PFSK-1 (cell line): ENCODE data around the gene IL10RB.

ENCODE experiments used
- FOXP2 ChIP-seq: optimal IDR thresholded peaks from 2 replicates; pipeline ENCODE3; 2011; ENCODE audit warnings: borderline replicate concordance, control low read depth, inconsistent platforms; ENCODE audit not compliant: insufficient read depth; ENCODE audit errors: extremely low read length, extremely low read depth
- POLR2AphosphoS5 ChIP-seq: IDR thresholded peaks from 2 replicates; pipeline ENCODE4 v1.6.1; 2012; ENCODE audit warnings: low read depth, mild to moderate bottlenecking, control low read depth, low read length, moderate library complexity
- REST ChIP-seq, 2 experiments: IDR thresholded peaks; 2 replicates each; pipeline versions ENCODE4 v1.6.1 to v1.8.0; 2011 to 2012; ENCODE audit warnings: low read depth in 2 of 2, low read length in 2 of 2, control low read depth in 1 of 2, inconsistent platforms in 1 of 2, mild to moderate bottlenecking in 1 of 2, moderate library complexity in 1 of 2; ENCODE audit not compliant: insufficient read depth in 1 of 2
- TAF1 ChIP-seq: IDR thresholded peaks from 2 replicates; pipeline ENCODE4 v1.6.1; 2012; ENCODE audit warnings: low read length, control low read depth, borderline replicate concordance; ENCODE audit not compliant: insufficient read depth

GRCh38 chr21:33228455-33228854 lies 37.7 kb upstream of the IL10RB start:
- no peak for TF ChIP-seq FOXP2
- TF ChIP-seq TAF1: no peak
- TF ChIP-seq POLR2AphosphoS5: no peak
- no peak for TF ChIP-seq REST (IDR thresholded peaks at IDR 0.05; ENCODE audit: insufficient read depth in 1 of 2, low read depth in 2 of 2, low read length in 2 of 2)
